ENCODE measurements around the gene GRK5.
A peak's percentile ranks its signal among the peaks of the same experiment; 100 is the strongest.
"Not testable (repeated sequence)": the region's sequence is repeated elsewhere in the genome, so short reads cannot be mapped to it uniquely, and the experiment has no call there.

GRK5 gene

DNA sequence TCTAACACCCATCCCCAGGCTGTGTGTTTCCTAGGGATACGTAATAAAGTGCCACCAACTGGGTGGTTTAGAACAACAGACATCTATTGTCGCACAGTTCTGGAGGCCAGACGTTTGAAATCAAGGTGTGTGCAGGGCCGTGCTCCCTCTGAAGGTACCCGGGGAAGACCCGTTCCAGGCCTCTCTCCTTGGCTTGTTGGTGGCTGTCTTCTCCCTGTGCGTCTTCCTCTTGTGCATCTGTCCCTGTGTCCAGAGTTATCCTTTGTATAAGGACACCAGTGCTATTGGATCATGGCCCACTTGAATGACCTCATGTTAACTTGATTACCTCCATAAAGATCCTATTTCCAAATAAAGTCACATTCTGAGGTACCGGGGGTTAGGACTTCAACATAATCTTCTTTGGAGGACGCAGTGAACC is 15.6 kb downstream of the GRK5 start:
- no peak for DNase-seq

DNA sequence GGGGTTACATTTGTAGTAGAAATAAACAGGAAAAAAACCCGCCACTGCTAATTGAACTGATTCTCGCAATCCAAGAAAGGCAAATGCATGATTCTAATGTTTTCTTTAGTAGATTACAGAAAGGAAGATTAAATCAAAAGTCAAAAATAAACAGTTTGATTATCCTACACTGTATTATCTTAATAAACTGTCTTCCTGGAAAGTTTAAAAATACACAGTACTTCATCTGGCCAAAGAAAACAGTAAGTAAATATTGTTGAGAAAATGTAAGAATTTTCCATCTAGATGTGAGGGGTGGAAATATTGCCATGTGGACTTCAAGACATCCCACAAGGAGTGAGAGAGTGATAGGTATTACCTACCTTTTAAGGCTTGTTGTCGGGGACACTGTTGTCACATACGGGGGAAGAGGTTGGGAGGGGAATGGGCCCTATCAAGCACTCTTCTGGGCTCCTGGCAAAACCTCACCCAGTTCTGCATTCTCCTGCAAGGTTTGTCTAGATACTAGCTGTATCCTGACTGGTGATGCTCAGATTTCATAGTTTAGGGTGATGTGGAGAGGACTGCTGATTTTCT is 17.8 kb downstream of the GRK5 start:
- DNase-seq, result no peak

GRCh38 chr10:119227825-119228224 is 20.5 kb downstream of the GRK5 start:
- DNase-seq, result no peak

- DNase-seq, result no peak
Measured at GRCh38 chr10:119231654-119232053, 24.3 kb downstream of the GRK5 start.

- DNase-seq, result not testable (repeated sequence)
Measured at GRCh38 chr10:119232439-119232838, 25.1 kb downstream of the GRK5 start.

GRCh38 chr10:119233123-119233820 is 25.9 kb downstream of the GRK5 start:
- DNase-seq, result no peak

GRCh38 chr10:119233821-119234220 is 26.4 kb downstream of the GRK5 start:
- no peak for DNase-seq

DNA sequence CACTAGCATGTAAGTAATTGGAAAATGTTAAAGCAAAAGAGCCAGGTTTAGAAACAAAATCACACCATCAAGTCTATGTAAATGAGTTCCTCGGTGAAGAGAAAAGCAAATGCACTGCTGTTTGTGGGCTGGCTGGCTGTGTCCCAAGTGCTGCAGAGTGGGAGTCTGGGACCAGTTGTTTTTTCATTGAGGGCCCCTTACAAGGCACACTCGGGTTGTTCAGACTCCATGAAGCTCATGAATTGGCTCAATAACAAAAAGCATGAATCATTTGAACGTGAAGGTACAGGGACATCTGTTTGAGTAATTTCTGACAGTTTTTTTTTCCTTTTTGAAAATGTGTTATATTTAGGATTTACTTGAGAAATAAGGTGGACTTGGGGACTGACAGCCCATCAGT is 28.0 kb downstream of the GRK5 start:
- DNase-seq, result no peak

- no peak for DNase-seq
Measured at GRCh38 chr10:119237722-119238436, 30.5 kb downstream of the GRK5 start.

- no peak for DNase-seq
Measured at GRCh38 chr10:119238577-119238976, 31.2 kb downstream of the GRK5 start.

GRCh38 chr10:119239015-119239414 is 31.6 kb downstream of the GRK5 start:
- not testable (repeated sequence) for DNase-seq

GRCh38 chr10:119239630-119240029 is 32.3 kb downstream of the GRK5 start:
- DNase-seq, result not testable (repeated sequence)

- no peak for DNase-seq
Measured at GRCh38 chr10:119241066-119241465, 33.7 kb downstream of the GRK5 start.

GRCh38 chr10:119242186-119242585 is 34.8 kb downstream of the GRK5 start:
- DNase-seq, result no peak

GRCh38 chr10:119243488-119243887 is 36.1 kb downstream of the GRK5 start:
- no peak for DNase-seq

GRCh38 chr10:119243967-119244366 is 36.6 kb downstream of the GRK5 start:
- no peak for DNase-seq

GRCh38 chr10:119245272-119245671 is 37.9 kb downstream of the GRK5 start:
- DNase-seq, result no peak

- DNase-seq, result no peak
Measured at GRCh38 chr10:119246862-119247549, 39.6 kb downstream of the GRK5 start.

DNA sequence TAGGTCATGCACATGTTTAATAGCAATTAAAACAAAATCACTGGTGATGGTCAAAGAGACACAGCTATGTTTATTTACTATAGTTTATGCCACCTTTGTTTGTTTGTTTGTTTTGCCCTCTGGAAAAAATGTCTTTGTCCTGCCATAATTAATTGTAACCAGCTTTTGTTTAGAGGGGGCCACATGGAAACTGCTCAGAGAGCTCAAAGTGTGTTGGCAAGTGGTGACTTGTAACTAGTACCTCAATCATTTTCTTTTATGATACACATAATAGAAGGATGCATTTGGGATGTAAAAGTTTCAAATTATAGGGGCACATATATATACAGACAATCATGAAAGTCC is 40.2 kb downstream of the GRK5 start:
- no peak for DNase-seq

GRCh38 chr10:119248184-119248583 is 40.8 kb downstream of the GRK5 start:
- DNase-seq, result no peak

- no peak for DNase-seq
Measured at GRCh38 chr10:119248681-119249080, 41.3 kb downstream of the GRK5 start.

- peak; percentile 36 for DNase-seq
Measured at GRCh38 chr10:119250641-119251314, 43.4 kb downstream of the GRK5 start.

- DNase-seq, result peak; percentile 79
Measured at GRCh38 chr10:119251315-119251708, 43.9 kb downstream of the GRK5 start.
